ENCODE results near the gene TMPRSS2. TPM values are rescaled to one million over a fixed set of nuclear protein-coding genes. Genes with fewer than 3 reads are reported as not detected.
"Not testable (repeated sequence)": the region's sequence is repeated elsewhere in the genome, so short reads cannot be mapped to it uniquely, and the experiment has no call there.

Gene TMPRSS2
- total RNA-seq, 1 experiment from 2014 or later = not detected

GRCh38 chr21:41437729-41438128 is 70.2 kb downstream of the TMPRSS2 start:
- H3K27me3 ChIP-seq = peaks cover 4% of the 10 kb centered on the region; the same call in 1 of the 2 replicates
- no peaks in the 10 kb centered on the region for H3K4me1 ChIP-seq
- no peaks in the 10 kb centered on the region for H3K9me3 ChIP-seq (replicated peaks)
- DNase-seq = no peak
- H3K27ac ChIP-seq = no peak overlapping the region
- no peaks in the 10 kb centered on the region for H3K36me3 ChIP-seq
- no peak overlapping the region for H3K4me3 ChIP-seq

- no peak overlapping the region for H3K27ac ChIP-seq
- H3K27me3 ChIP-seq = peaks cover 4% of the 10 kb centered on the region; the same call in 1 of the 2 replicates
- DNase-seq = no peak
- no peaks in the 10 kb centered on the region for H3K36me3 ChIP-seq
- no peaks in the 10 kb centered on the region for H3K4me1 ChIP-seq
- no peaks in the 10 kb centered on the region for H3K9me3 ChIP-seq (replicated peaks)
- H3K4me3 ChIP-seq = no peak overlapping the region
Measured at GRCh38 chr21:41435706-41436105, 72.3 kb downstream of the TMPRSS2 start.

GRCh38 chr21:41433566-41433965 is 74.4 kb downstream of the TMPRSS2 start:
- no peaks in the 10 kb centered on the region for H3K36me3 ChIP-seq
- no peak overlapping the region for H3K4me3 ChIP-seq
- H3K9me3 ChIP-seq (replicated peaks) = no peaks in the 10 kb centered on the region
- no peaks in the 10 kb centered on the region for H3K4me1 ChIP-seq
- H3K27me3 ChIP-seq = peaks cover 4% of the 10 kb centered on the region; the same call in 1 of the 2 replicates
- no peak for DNase-seq
- H3K27ac ChIP-seq = no peak overlapping the region

- DNase-seq = no peak
- H3K4me1 ChIP-seq = no peaks in the 10 kb centered on the region
- H3K27ac ChIP-seq = no peak overlapping the region
- no peaks in the 10 kb centered on the region for H3K9me3 ChIP-seq (replicated peaks)
- peaks cover under 1% of the 10 kb centered on the region; the same call in 1 of the 2 replicates for H3K27me3 ChIP-seq
- H3K36me3 ChIP-seq = no peaks in the 10 kb centered on the region
- no peak overlapping the region for H3K4me3 ChIP-seq
Measured at GRCh38 chr21:41432562-41433460, 75.1 kb downstream of the TMPRSS2 start.

- DNase-seq = no peak
- Histone ChIP-seq H3K9me3 (replicated peaks) (no peaks in the 10 kb centered on the region), H3K4me1 (no peaks in the 10 kb centered on the region), H3K36me3 (no peaks in the 10 kb centered on the region), H3K4me3 (no peak overlapping the region), H3K27ac (no peak overlapping the region), H3K27me3 (no peaks in the 10 kb centered on the region)
Measured at GRCh38 chr21:41431788-41432548, 76.0 kb downstream of the TMPRSS2 start.

GRCh38 chr21:41429925-41430491 is 78.0 kb downstream of the TMPRSS2 start:
- Histone ChIP-seq H3K36me3 (no peaks in the 10 kb centered on the region), H3K27me3 (no peaks in the 10 kb centered on the region), H3K27ac (no peak overlapping the region), H3K4me1 (no peaks in the 10 kb centered on the region), H3K4me3 (no peak overlapping the region), H3K9me3 (replicated peaks) (no peaks in the 10 kb centered on the region)
- DNase-seq = no peak

GRCh38 chr21:41429305-41429704 is 78.7 kb downstream of the TMPRSS2 start:
- no peaks in the 10 kb centered on the region for H3K36me3 ChIP-seq

GRCh38 chr21:41428847-41429246 is 79.1 kb downstream of the TMPRSS2 start:
- Histone ChIP-seq H3K36me3 (no peaks in the 10 kb centered on the region), H3K27ac (no peak overlapping the region), H3K27me3 (no peaks in the 10 kb centered on the region), H3K4me1 (no peaks in the 10 kb centered on the region), H3K4me3 (no peak overlapping the region), H3K9me3 (replicated peaks) (no peaks in the 10 kb centered on the region)
- DNase-seq = no peak

More at GRCh38 chr21:41429305-41429704, 78.7 kb downstream of the TMPRSS2 start:
- no peaks in the 10 kb centered on the region for H3K9me3 ChIP-seq (replicated peaks)
- H3K4me1 ChIP-seq = no peaks in the 10 kb centered on the region
- H3K27me3 ChIP-seq = no peaks in the 10 kb centered on the region
- DNase-seq = no peak
- H3K4me3 ChIP-seq = no peak overlapping the region
- no peak overlapping the region for H3K27ac ChIP-seq

- no peak overlapping the region for H3K4me3 ChIP-seq
- H3K4me1 ChIP-seq = no peaks in the 10 kb centered on the region
- H3K36me3 ChIP-seq = no peaks in the 10 kb centered on the region
- H3K27ac ChIP-seq = no peak overlapping the region
- no peaks in the 10 kb centered on the region for H3K9me3 ChIP-seq (replicated peaks)
- no peak for DNase-seq
- no peaks in the 10 kb centered on the region for H3K27me3 ChIP-seq
Measured at GRCh38 chr21:41428311-41428710, 79.6 kb downstream of the TMPRSS2 start.

- no peaks in the 10 kb centered on the region for H3K4me1 ChIP-seq
- no peak for DNase-seq
- no peak overlapping the region for H3K4me3 ChIP-seq
- H3K27me3 ChIP-seq = no peaks in the 10 kb centered on the region
- H3K27ac ChIP-seq = no peak overlapping the region
- H3K9me3 ChIP-seq (replicated peaks) = no peaks in the 10 kb centered on the region
- no peaks in the 10 kb centered on the region for H3K36me3 ChIP-seq
Measured at GRCh38 chr21:41427556-41427955, 80.4 kb downstream of the TMPRSS2 start.

GRCh38 chr21:41426676-41427404 is 81.1 kb downstream of the TMPRSS2 start:
- H3K27ac ChIP-seq = no peak overlapping the region
- no peak for DNase-seq
- H3K27me3 ChIP-seq = no peaks in the 10 kb centered on the region
- H3K4me3 ChIP-seq = no peak overlapping the region
- H3K4me1 ChIP-seq = no peaks in the 10 kb centered on the region
- H3K36me3 ChIP-seq = no peaks in the 10 kb centered on the region
- H3K9me3 ChIP-seq (replicated peaks) = no peaks in the 10 kb centered on the region

GRCh38 chr21:41425954-41426675 is 81.8 kb downstream of the TMPRSS2 start, which contains the start of gene MX1:
Gene MX1, plus strand, starts transcription at chr21:41426239. Its CDS starts 5,832 bp downstream, at chr21:41432071.
- H3K36me3 ChIP-seq = no peaks in the 10 kb centered on the region
- DNase-seq = no peak
- no peaks in the 10 kb centered on the region for H3K4me1 ChIP-seq

GRCh38 chr21:41425588-41425953 is 82.4 kb downstream of the TMPRSS2 start:
- DNase-seq = no peak
- Histone ChIP-seq H3K9me3 (replicated peaks) (no peaks in the 10 kb centered on the region), H3K4me3 (no peak overlapping the region), H3K36me3 (no peaks in the 10 kb centered on the region), H3K27me3 (no peaks in the 10 kb centered on the region), H3K27ac (no peak overlapping the region), H3K4me1 (no peaks in the 10 kb centered on the region)

More at GRCh38 chr21:41425954-41426675, 81.8 kb downstream of the TMPRSS2 start, which contains the start of gene MX1:
- no peaks in the 10 kb centered on the region for H3K9me3 ChIP-seq (replicated peaks)
- no peak within 1 kb of the TSS for H3K4me3 ChIP-seq
- H3K27ac ChIP-seq = no peak within 1 kb of the TSS
- no peaks in the 10 kb centered on the region for H3K27me3 ChIP-seq

- not testable (repeated sequence) for H3K4me3 ChIP-seq; DNase-seq; H3K9me3 ChIP-seq (replicated peaks); H3K36me3 ChIP-seq; H3K27ac ChIP-seq; H3K27me3 ChIP-seq; H3K4me1 ChIP-seq
Measured at GRCh38 chr21:41423305-41423636, 84.7 kb downstream of the TMPRSS2 start.

Data from SJCRH30 (cell line).